ENCODE measurements around the gene PPP1R14D.

The PPP1R14D gene

GRCh38 chr15:40782609-40783227, 45.8 kb downstream of the PPP1R14D start:
- peak; percentile 69 for DNase-seq (ENCODE audit: low spot score)

- peak; percentile 74 for DNase-seq (ENCODE audit: low spot score)
Observed at GRCh38 chr15:40776537-40777141, 51.9 kb downstream of the PPP1R14D start.

- no peak for DNase-seq (ENCODE audit: low spot score)
Observed at GRCh38 chr15:40775740-40776536, 52.6 kb downstream of the PPP1R14D start.

GRCh38 chr15:40775007-40775406, 53.5 kb downstream of the PPP1R14D start:
- DNase-seq (ENCODE audit: low spot score) = no peak

GRCh38 chr15:40773902-40774301, 54.6 kb downstream of the PPP1R14D start:
- no peak for DNase-seq (ENCODE audit: low spot score)

GRCh38 chr15:40773496-40773895, 55.0 kb downstream of the PPP1R14D start:
- no peak for DNase-seq (ENCODE audit: low spot score)

GRCh38 chr15:40772014-40772413, 56.5 kb downstream of the PPP1R14D start:
- no peak for DNase-seq (ENCODE audit: low spot score)

- DNase-seq (ENCODE audit: low spot score) = no peak
Observed at GRCh38 chr15:40771242-40771641, 57.3 kb downstream of the PPP1R14D start.

GRCh38 chr15:40770147-40770721, 58.3 kb downstream of the PPP1R14D start:
- DNase-seq (ENCODE audit: low spot score) = no peak

- peak; percentile 93 for DNase-seq (ENCODE audit: low spot score)
Observed at GRCh38 chr15:40769274-40770146, 59.0 kb downstream of the PPP1R14D start, which contains the start of gene C15orf62. TSS of gene C15orf62 (plus strand) at chr15:40769980. CDS start at chr15:40770496, 516 bp downstream.

GRCh38 chr15:40768521-40769273, 59.8 kb downstream of the PPP1R14D start:
- no peak for DNase-seq (ENCODE audit: low spot score)

GRCh38 chr15:40767838-40768500, 60.5 kb downstream of the PPP1R14D start:
- no peak for DNase-seq (ENCODE audit: low spot score)

GRCh38 chr15:40766906-40767837, 61.3 kb downstream of the PPP1R14D start:
- no peak for DNase-seq (ENCODE audit: low spot score)

- DNase-seq (ENCODE audit: low spot score) = no peak
Observed at GRCh38 chr15:40766194-40766815, 62.2 kb downstream of the PPP1R14D start.
